ENCODE measurements around the gene ATG16L1.

DNA sequence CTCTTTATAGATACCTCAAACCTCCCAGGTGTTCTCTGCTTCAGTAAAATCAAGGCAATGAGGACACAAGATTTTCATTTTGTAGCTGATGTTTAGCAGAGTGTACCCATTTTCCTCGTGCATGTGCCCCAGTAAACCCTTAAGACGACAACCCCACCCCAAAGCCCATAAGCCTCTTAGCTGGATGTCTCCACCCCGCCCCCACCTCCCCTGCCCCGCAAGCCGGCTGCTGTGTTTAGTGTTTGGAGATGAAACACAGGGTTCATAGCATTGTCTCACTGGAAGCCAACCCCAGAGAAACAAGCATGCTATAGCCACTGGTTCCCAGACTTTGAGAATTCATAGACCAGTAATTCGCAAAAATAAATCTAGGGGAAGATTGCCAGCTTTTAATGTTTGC is 50.3 kb downstream of the ATG16L1 start:
- TF ChIP-seq, protein P1, sequence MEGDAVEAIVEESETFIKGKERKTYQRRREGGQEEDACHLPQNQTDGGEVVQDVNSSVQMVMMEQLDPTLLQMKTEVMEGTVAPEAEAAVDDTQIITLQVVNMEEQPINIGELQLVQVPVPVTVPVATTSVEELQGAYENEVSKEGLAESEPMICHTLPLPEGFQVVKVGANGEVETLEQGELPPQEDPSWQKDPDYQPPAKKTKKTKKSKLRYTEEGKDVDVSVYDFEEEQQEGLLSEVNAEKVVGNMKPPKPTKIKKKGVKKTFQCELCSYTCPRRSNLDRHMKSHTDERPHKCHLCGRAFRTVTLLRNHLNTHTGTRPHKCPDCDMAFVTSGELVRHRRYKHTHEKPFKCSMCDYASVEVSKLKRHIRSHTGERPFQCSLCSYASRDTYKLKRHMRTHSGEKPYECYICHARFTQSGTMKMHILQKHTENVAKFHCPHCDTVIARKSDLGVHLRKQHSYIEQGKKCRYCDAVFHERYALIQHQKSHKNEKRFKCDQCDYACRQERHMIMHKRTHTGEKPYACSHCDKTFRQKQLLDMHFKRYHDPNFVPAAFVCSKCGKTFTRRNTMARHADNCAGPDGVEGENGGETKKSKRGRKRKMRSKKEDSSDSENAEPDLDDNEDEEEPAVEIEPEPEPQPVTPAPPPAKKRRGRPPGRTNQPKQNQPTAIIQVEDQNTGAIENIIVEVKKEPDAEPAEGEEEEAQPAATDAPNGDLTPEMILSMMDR (IDR thresholded peaks at IDR 0.05; ENCODE audit: extremely low read depth in 1 of 2, insufficient read depth in 1 of 2, low read depth in 1 of 2, low read length in 2 of 2): no peak
- TF ChIP-seq POLR2A (IDR thresholded peaks at IDR 0.05; ENCODE audit: low read depth, low read length) (no peak), EZH2 (IDR thresholded peaks at IDR 0.05; ENCODE audit: borderline replicate concordance, low read depth, low read length, severe bottlenecking) (no peak), POLR2AphosphoS5 (IDR thresholded peaks at IDR 0.05; ENCODE audit: insufficient read depth, low read depth, low read length) (no peak), JUN (IDR thresholded peaks at IDR 0.05; ENCODE audit: borderline replicate concordance, insufficient read depth, insufficient read length, low read depth) (no peak)
